IMR-90 (cell line): ENCODE data around the gene DHRS7B.

Experiments
- CTCF ChIP-seq: conservative IDR thresholded peaks from 2 replicates; pipeline ENCODE4 v1.5.1; 2012; ENCODE audit warnings: mild to moderate bottlenecking, low read depth, low read length, improper control_type of control experiment
- POLR2A ChIP-seq: IDR thresholded peaks from 2 replicates; pipeline ENCODE4 v1.6.1; 2012; ENCODE audit warnings: mild to moderate bottlenecking, low read depth, low read length

- no peak for TF ChIP-seq POLR2A
- no peak for TF ChIP-seq CTCF
These were observed 102.1 kb downstream of the DHRS7B start for GRCh38 chr17:21228845-21229244.
